Neuronal stem cell (in vitro differentiated cells): Measurements from ENCODE around the gene TCAP.

Experiments used
- DNase-seq: peaks from one replicate; pipeline ENCODE4 v3.0.0-alpha.2; 2013; ENCODE audit warnings: low spot score
- H2AFZ ChIP-seq: one replicate; pipeline ENCODE4 v1.6.1; 2013; ENCODE audit warnings: mild to moderate bottlenecking, low read length, inconsistent platforms
- H2AK5ac ChIP-seq: 2 replicates; pipeline ENCODE4 v1.6.1; 2013; ENCODE audit warnings: low read depth, mild to moderate bottlenecking, inconsistent platforms, low read length, moderate library complexity, mixed read lengths
- H2BK120ac ChIP-seq: 2 replicates; pipeline ENCODE4 v1.6.1; 2013; ENCODE audit warnings: low read depth, mild to moderate bottlenecking, inconsistent platforms, low read length, moderate library complexity, mixed read lengths
- H2BK12ac ChIP-seq: one replicate; pipeline ENCODE4 v1.6.1; 2013; ENCODE audit warnings: low read length, inconsistent platforms
- H2BK15ac ChIP-seq: 2 replicates; pipeline ENCODE4 v1.6.1; 2013; ENCODE audit warnings: mild to moderate bottlenecking, low read length, inconsistent platforms, mixed read lengths
- H2BK5ac ChIP-seq: one replicate; pipeline ENCODE4 v1.6.1; 2013; ENCODE audit warnings: inconsistent platforms, mild to moderate bottlenecking, low read length, moderate library complexity
- H3K14ac ChIP-seq: one replicate; pipeline ENCODE4 v1.6.1; 2013; ENCODE audit warnings: low read length, inconsistent platforms
- H3K18ac ChIP-seq: 2 replicates; pipeline ENCODE4 v1.6.1; 2013; ENCODE audit warnings: low read length, inconsistent platforms
- H3K23ac ChIP-seq: 2 replicates; pipeline ENCODE4 v1.6.1; 2013; ENCODE audit warnings: low read depth, mild to moderate bottlenecking, mixed read lengths, low read length, inconsistent platforms; ENCODE audit not compliant: poor library complexity
- H3K27ac ChIP-seq: replicated peaks from 3 replicates; pipeline ENCODE4 v1.5.1; 2013; ENCODE audit warnings: low read length, inconsistent platforms
- H3K27me3 ChIP-seq, 3 experiments: 2 replicates each; pipeline ENCODE4 v1.6.1; 2013; ENCODE audit warnings: low read length in 3 of 3, mild to moderate bottlenecking in 2 of 3, inconsistent platforms in 1 of 3, low read depth in 1 of 3, mixed read lengths in 1 of 3, moderate library complexity in 1 of 3; ENCODE audit not compliant: control insufficient read depth in 3 of 3, insufficient read depth in 3 of 3
- H3K36me3 ChIP-seq, 2 donors: replicated peaks in 1 of 2; 2 replicates each; pipeline ENCODE4 v1.6.1; 2013; ENCODE audit warnings: low read length in 2 of 2; ENCODE audit not compliant: control insufficient read depth in 2 of 2, insufficient read depth in 2 of 2
- H3K4ac ChIP-seq: 2 replicates; pipeline ENCODE4 v1.6.1; 2013; ENCODE audit warnings: inconsistent platforms, mild to moderate bottlenecking, low read length, moderate library complexity
- H3K4me1 ChIP-seq, 2 donors: 1 replicate in 1 of 2; 2 replicates in 1 of 2; pipeline ENCODE4 v1.6.1; 2013; ENCODE audit warnings: low read length in 2 of 2, low read depth in 1 of 2; ENCODE audit not compliant: control insufficient read depth in 2 of 2, insufficient read depth in 1 of 2
- H3K4me2 ChIP-seq: one replicate; pipeline ENCODE4 v1.6.1; 2013; ENCODE audit warnings: mild to moderate bottlenecking, low read length, inconsistent platforms; ENCODE audit not compliant: insufficient read depth, poor library complexity, severe bottlenecking
- H3K4me3 ChIP-seq, 2 donors: 2 replicates each; pipeline ENCODE4 v1.5.1; 2013; ENCODE audit warnings: low read length in 2 of 2, mild to moderate bottlenecking in 2 of 2, inconsistent platforms in 1 of 2, moderate library complexity in 1 of 2
- H3K79me1 ChIP-seq: one replicate; pipeline ENCODE4 v1.6.1; 2013; ENCODE audit warnings: low read depth, mild to moderate bottlenecking, inconsistent platforms, low read length, moderate library complexity
- H3K9ac ChIP-seq: one replicate; pipeline ENCODE4 v1.6.1; 2013; ENCODE audit warnings: mild to moderate bottlenecking, low read depth, low read length, inconsistent platforms; ENCODE audit not compliant: poor library complexity
- H3K9me3 ChIP-seq, 2 donors: replicated peaks in 1 of 2; 2 replicates each; pipeline versions ENCODE3 to v1.6.1; 2013; ENCODE audit warnings: low read length in 2 of 2, mild to moderate bottlenecking in 2 of 2, inconsistent platforms in 1 of 2, low read depth in 1 of 2, mixed read lengths in 1 of 2, moderate library complexity in 1 of 2; ENCODE audit not compliant: control insufficient read depth in 2 of 2, insufficient read depth in 1 of 2
- H4K8ac ChIP-seq: one replicate; pipeline ENCODE4 v1.6.1; 2013; ENCODE audit warnings: low read depth, mild to moderate bottlenecking, inconsistent platforms, low read length, moderate library complexity
- H4K91ac ChIP-seq: one replicate; pipeline ENCODE4 v1.6.1; 2013; ENCODE audit warnings: low read length, low read depth, mild to moderate bottlenecking, inconsistent platforms; ENCODE audit not compliant: poor library complexity
- WGBS, 2 donors: extraction: QIAGEN DNeasy Blood & Tissue Kit; methylation state at CpG; one replicate each; pipeline ENCODE4 v1.1.7; 2013; ENCODE audit warnings: missing lambda C conversion rate in 2 of 2, mixed read lengths in 1 of 2; ENCODE audit not compliant: insufficient read length in 2 of 2, insufficient replicate concordance in 1 of 2; ENCODE audit errors: extremely low coverage in 2 of 2; 5-methylcytosine and 5-hydroxymethylcytosine counted together

The TCAP gene

DNA sequence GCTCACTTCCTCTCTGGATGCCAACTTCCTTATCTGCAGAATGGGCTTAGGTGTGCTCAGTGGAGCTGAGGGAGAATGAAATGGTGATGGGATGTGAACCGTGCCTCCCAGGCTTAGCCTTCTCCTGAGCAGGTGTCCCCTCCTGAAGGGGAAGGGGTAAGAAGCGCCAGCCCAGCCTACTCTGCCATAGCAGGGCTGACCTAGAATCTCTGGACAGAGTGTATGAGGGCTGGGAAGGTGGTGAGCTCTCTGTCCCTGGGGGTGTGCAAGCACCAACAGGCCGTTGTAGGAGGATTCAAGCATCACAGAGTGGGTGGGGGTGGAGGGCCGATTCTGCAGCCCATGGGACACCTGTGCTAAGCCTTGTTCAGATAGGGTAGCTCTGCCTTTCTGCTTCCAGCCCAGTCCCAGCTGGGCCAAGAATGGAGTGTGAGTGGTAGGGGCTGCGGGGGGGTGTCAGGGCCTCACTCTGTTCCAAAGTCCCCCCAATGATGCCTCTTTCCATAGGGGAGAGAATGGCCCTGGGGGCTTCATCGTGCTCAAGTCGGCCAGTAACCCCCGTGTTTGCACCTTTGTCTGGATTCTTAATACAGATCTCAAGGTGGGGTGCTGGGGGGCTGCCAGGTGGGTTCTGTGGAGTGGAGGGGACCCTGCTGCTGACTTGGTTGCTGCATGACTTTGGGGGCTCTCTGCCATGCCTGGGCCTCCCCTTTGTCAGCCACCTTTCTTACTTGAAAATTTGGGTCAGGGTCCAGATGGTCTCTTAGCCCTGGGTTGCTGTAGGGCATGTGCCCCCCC, 3.2 kb upstream of the TCAP start:
- WGBS, 2 donors = no CpG with 5 or more reads among the region's 8 CpGs
- H3K14ac ChIP-seq = no peak overlapping the region

DNA sequence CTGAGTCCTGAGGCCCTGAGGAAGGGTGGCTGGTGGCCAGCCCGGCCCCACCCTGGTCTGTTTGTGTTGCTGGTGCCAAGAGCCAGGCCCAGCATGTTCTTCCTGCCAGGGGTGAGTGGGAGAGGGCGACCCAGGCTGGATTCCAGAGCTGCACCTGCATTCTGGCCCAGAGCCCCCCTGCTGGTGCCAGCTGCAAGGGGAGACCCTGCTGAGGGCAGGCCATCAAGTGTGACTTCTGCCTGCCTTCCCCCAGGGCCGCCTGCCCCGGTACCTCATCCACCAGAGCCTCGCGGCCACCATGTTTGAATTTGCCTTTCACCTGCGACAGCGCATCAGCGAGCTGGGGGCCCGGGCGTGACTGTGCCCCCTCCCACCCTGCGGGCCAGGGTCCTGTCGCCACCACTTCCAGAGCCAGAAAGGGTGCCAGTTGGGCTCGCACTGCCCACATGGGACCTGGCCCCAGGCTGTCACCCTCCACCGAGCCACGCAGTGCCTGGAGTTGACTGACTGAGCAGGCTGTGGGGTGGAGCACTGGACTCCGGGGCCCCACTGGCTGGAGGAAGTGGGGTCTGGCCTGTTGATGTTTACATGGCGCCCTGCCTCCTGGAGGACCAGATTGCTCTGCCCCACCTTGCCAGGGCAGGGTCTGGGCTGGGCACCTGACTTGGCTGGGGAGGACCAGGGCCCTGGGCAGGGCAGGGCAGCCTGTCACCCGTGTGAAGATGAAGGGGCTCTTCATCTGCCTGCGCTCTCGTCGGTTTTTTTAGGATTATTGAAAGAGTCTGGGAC, 2.4 kb upstream of the TCAP start:
- Histone ChIP-seq H2AFZ (no peak overlapping the region), H3K36me3 (peaks cover 34 to 52% of the 10 kb centered on the region in 2 donors), H2AK5ac (peak overlapping the region; percentile 92), H3K4me1 (peaks cover 6 to 24% of the 10 kb centered on the region in 2 donors), H4K8ac (no peak overlapping the region), H3K4ac (no peak overlapping the region), H3K23ac (peak overlapping the region; percentile 43), H2BK15ac (no peak overlapping the region), H2BK120ac (peak overlapping the region; percentile 47), H3K9ac (peak overlapping the region; percentile 63), H2BK12ac (peak overlapping the region; percentile 30), H3K14ac (no peak overlapping the region), H3K9me3 (no peaks in the 10 kb centered on the region), H3K27ac (peak overlapping the region; percentile 54), H4K91ac (no peak overlapping the region), H2BK5ac (peak overlapping the region; percentile 90), H3K4me2 (peak overlapping the region; percentile 18), H3K79me1 (peaks cover 13% of the 10 kb centered on the region), H3K18ac (peak overlapping the region; percentile 92), H3K27me3 (peaks cover 0 to 19% (median 0%) of the 10 kb centered on the region in 3 experiments), H3K4me3 (no peak overlapping the region)
- no peak for DNase-seq
- no CpG with 5 or more reads among the region's 22 CpGs for WGBS, 2 donors

More for the DNA sequence above, 3.2 kb upstream of the TCAP start:
- Histone ChIP-seq H2BK15ac (no peak overlapping the region), H3K4me2 (peak overlapping the region; percentile 18), H3K4me1 (peaks cover 4 to 23% of the 10 kb centered on the region in 2 donors), H3K27me3 (peaks cover 0 to 11% (median 0%) of the 10 kb centered on the region in 3 experiments), H4K8ac (no peak overlapping the region), H3K9ac (peak overlapping the region; percentile 9), H3K4me3 (no peak overlapping the region), H3K23ac (peak overlapping the region; percentile 35), H2AFZ (no peak overlapping the region), H2AK5ac (peak overlapping the region; percentile 92), H4K91ac (no peak overlapping the region), H3K27ac (no peak overlapping the region), H2BK5ac (peak overlapping the region; percentile 3), H3K9me3 (no peaks in the 10 kb centered on the region), H3K18ac (peak overlapping the region; percentile 17), H3K79me1 (peaks cover 11% of the 10 kb centered on the region), H2BK12ac (no peak overlapping the region), H3K36me3 (peaks cover 37 to 55% of the 10 kb centered on the region in 2 donors), H2BK120ac (no peak overlapping the region), H3K4ac (no peak overlapping the region)
- no peak for DNase-seq

DNA sequence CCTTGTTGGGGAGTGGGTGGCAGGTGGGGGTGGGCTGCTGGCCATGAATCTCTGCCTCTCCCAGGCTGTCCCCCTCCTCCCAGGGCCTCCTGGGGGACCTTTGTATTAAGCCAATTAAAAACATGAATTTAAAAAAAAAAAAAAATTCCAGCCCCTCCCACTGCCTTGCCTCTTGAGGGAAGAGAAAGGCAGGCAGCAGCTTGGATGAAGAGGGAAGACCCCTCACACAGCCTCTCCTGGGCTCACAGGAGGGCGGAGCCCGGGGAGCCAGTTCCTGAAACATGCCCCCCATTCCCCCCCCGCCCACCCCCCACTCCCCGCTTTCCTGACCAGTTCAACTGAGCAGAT, 1.8 kb upstream of the TCAP start:
- H3K4ac ChIP-seq = no peak overlapping the region
- no peak for DNase-seq
- peaks cover 29 to 46% of the 10 kb centered on the region in 2 donors for H3K36me3 ChIP-seq

More for the DNA sequence above, 1.8 kb upstream of the TCAP start:
- Histone ChIP-seq H3K27me3 (peaks cover 0 to 20% (median 0%) of the 10 kb centered on the region in 3 experiments), H2BK15ac (no peak overlapping the region), H3K4me2 (no peak overlapping the region), H3K9me3 (no peaks in the 10 kb centered on the region), H3K14ac (no peak overlapping the region), H2AK5ac (peak overlapping the region; percentile 96), H4K8ac (no peak overlapping the region), H2AFZ (no peak overlapping the region), H3K23ac (no peak overlapping the region), H2BK5ac (peak overlapping the region; percentile 90), H2BK120ac (peak overlapping the region; percentile 47), H4K91ac (no peak overlapping the region), H3K4me3 (no peak overlapping the region), H3K79me1 (peaks cover 13% of the 10 kb centered on the region), H3K4me1 (peaks cover 8 to 24% of the 10 kb centered on the region in 2 donors), H3K9ac (no peak overlapping the region), H3K18ac (peak overlapping the region; percentile 92), H2BK12ac (no peak overlapping the region), H3K27ac (no peak overlapping the region)
- no CpG with 5 or more reads among the region's 4 CpGs for WGBS, 2 donors
